ENCODE measurements around the gene PPP2R3B.

Gene PPP2R3B

DNA sequence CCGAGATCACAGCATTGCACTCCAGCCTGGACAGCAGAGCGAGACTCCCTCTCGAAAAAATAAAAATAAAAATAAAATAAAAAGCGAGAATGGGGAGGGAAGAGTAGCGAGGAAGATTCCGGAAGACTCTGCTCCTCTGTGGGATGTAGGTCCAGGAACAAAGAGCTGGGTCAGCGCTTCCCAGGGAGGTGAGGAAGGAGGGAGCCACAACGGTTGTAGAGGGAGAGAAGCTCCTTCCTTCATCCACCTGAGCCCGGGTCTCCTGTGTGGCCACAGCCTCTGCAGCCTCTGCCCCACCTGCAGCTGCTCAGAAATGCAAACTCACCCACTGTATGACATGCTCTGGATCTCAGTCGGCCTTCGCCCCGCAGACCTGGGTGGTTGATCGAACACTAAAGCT lies 3.8 kb upstream of the PPP2R3B start:
- TF ChIP-seq POLR2AphosphoS5 (IDR thresholded peaks at IDR 0.05; ENCODE audit: low read depth, low read length) (no peak), TAF1 (IDR thresholded peaks at IDR 0.05; ENCODE audit: borderline replicate concordance, insufficient read depth, low read length) (no peak), SIN3A (IDR thresholded peaks at IDR 0.05; ENCODE audit: borderline replicate concordance, insufficient read depth, low read length) (no peak), FOXP2 (optimal IDR thresholded peaks at IDR 0.05; ENCODE audit: borderline replicate concordance, extremely low read depth, extremely low read length, insufficient read depth) (no peak)
- TF ChIP-seq, protein P1, sequence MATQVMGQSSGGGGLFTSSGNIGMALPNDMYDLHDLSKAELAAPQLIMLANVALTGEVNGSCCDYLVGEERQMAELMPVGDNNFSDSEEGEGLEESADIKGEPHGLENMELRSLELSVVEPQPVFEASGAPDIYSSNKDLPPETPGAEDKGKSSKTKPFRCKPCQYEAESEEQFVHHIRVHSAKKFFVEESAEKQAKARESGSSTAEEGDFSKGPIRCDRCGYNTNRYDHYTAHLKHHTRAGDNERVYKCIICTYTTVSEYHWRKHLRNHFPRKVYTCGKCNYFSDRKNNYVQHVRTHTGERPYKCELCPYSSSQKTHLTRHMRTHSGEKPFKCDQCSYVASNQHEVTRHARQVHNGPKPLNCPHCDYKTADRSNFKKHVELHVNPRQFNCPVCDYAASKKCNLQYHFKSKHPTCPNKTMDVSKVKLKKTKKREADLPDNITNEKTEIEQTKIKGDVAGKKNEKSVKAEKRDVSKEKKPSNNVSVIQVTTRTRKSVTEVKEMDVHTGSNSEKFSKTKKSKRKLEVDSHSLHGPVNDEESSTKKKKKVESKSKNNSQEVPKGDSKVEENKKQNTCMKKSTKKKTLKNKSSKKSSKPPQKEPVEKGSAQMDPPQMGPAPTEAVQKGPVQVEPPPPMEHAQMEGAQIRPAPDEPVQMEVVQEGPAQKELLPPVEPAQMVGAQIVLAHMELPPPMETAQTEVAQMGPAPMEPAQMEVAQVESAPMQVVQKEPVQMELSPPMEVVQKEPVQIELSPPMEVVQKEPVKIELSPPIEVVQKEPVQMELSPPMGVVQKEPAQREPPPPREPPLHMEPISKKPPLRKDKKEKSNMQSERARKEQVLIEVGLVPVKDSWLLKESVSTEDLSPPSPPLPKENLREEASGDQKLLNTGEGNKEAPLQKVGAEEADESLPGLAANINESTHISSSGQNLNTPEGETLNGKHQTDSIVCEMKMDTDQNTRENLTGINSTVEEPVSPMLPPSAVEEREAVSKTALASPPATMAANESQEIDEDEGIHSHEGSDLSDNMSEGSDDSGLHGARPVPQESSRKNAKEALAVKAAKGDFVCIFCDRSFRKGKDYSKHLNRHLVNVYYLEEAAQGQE (IDR thresholded peaks at IDR 0.05; ENCODE audit: insufficient read depth in 1 of 2, low read depth in 2 of 2, low read length in 2 of 2), result no peak

DNA sequence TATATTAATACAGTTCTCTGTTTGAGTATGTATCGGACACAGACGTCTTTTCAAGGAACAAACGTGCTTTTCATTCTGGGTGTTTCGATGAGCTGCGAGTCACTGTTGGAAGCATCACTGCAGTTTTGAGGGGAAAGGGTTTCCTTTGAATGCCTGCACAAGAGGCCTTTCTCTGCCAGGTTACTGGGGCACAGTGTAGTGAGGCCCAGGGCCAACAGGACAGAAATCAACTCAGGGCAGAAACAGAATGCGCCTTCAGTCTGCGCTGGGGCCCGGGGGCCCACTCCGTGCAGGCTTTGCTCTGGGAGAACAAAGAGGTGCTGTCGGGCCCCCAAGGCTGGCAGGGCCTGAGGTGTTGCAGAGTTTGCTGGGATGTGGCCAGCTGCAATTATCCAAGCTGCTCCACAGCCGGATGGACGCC lies 2.3 kb upstream of the PPP2R3B start:
- TF ChIP-seq, protein P1 (IDR thresholded peaks at IDR 0.05; ENCODE audit: insufficient read depth in 1 of 2, low read depth in 2 of 2, low read length in 2 of 2), result no peak
- no peak for TF ChIP-seq TAF1 (IDR thresholded peaks at IDR 0.05; ENCODE audit: borderline replicate concordance, insufficient read depth, low read length)
- no peak for TF ChIP-seq POLR2AphosphoS5 (IDR thresholded peaks at IDR 0.05; ENCODE audit: low read depth, low read length)
- no peak for TF ChIP-seq FOXP2 (optimal IDR thresholded peaks at IDR 0.05; ENCODE audit: borderline replicate concordance, extremely low read depth, extremely low read length, insufficient read depth)
- TF ChIP-seq SIN3A (IDR thresholded peaks at IDR 0.05; ENCODE audit: borderline replicate concordance, insufficient read depth, low read length), result no peak

DNA sequence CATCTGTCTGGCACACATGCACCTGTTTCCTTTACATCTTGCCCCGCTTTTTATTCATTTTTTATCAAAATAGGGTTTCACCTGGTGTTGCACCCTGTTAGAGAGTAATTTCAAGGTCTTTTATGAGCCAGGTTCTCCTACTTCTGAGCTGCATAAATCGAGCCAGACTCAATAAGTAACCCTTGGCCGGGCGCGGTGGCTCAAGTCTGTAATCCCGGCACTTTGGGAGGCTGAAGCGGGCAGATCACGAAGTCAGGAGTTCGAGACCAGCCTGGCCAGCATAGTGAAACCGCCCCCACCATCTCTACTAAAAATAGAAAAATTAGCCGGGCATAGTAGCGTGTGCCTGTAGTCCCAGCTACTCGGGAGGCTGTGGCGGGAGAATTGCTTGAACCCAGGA lies 1.0 kb upstream of the PPP2R3B start:
- TF ChIP-seq TAF1 (IDR thresholded peaks at IDR 0.05; ENCODE audit: borderline replicate concordance, insufficient read depth, low read length) (no peak), POLR2AphosphoS5 (IDR thresholded peaks at IDR 0.05; ENCODE audit: low read depth, low read length) (no peak), FOXP2 (optimal IDR thresholded peaks at IDR 0.05; ENCODE audit: borderline replicate concordance, extremely low read depth, extremely low read length, insufficient read depth) (no peak), SIN3A (IDR thresholded peaks at IDR 0.05; ENCODE audit: borderline replicate concordance, insufficient read depth, low read length) (no peak)
- TF ChIP-seq, protein P1 (IDR thresholded peaks at IDR 0.05; ENCODE audit: insufficient read depth in 1 of 2, low read depth in 2 of 2, low read length in 2 of 2), result no peak

DNA sequence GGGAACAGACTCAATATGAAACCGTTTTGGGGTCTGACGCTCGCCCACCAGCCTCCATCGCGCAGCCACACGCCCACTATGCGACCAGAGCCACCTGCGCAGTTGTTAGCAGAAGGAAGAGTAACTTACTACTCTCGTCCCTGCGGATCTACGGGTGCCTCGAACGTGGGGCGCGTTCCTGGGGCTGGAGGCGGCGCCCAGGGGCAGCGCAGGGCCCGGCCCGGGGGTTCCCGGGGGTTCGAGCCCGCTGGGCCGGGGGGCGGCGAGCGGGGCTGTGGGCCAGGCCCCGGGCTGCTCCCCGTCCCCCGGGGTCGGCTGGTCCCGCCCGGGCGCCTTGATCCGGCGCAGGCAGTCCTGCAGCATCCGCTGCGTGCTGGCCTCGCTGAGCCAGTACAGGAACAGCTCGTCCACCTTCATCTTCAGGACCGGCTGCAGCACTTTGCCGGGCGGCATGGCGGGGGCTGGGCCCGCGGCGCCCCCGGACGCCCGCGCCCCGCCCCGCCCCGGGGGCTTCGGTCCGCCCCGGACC lies 404 bp downstream of the PPP2R3B start:
- TF ChIP-seq FOXP2 (optimal IDR thresholded peaks at IDR 0.05; ENCODE audit: borderline replicate concordance, extremely low read depth, extremely low read length, insufficient read depth) (no peak), TAF1 (IDR thresholded peaks at IDR 0.05; ENCODE audit: borderline replicate concordance, insufficient read depth, low read length) (no peak), SIN3A (IDR thresholded peaks at IDR 0.05; ENCODE audit: borderline replicate concordance, insufficient read depth, low read length) (no peak), POLR2AphosphoS5 (IDR thresholded peaks at IDR 0.05; ENCODE audit: low read depth, low read length) (no peak)
- TF ChIP-seq, protein P1 (IDR thresholded peaks at IDR 0.05; ENCODE audit: insufficient read depth in 1 of 2, low read depth in 2 of 2, low read length in 2 of 2), result no peak

DNA sequence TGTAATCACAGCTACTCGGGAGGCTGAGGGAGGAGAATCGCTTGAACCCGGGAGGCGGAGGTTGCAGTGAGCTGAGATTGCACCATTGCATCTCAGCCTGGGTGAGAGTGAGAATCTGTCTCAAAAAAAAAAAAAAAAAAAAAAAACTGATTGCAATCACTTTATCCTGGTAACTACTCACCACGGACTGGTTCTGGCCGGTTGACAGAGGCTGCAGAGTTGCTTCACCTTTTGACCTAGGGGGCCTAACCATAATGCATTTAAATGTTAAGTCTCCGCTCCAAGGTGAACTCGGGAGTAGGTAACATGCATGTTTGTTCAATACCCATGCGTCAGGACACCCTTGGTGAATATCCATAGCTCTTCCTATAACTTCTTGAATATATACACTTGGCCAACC lies 1.8 kb downstream of the PPP2R3B start:
- TF ChIP-seq TAF1 (IDR thresholded peaks at IDR 0.05; ENCODE audit: borderline replicate concordance, insufficient read depth, low read length), result no peak
- TF ChIP-seq, protein P1 (IDR thresholded peaks at IDR 0.05; ENCODE audit: insufficient read depth in 1 of 2, low read depth in 2 of 2, low read length in 2 of 2), result no peak
- no peak for TF ChIP-seq POLR2AphosphoS5 (IDR thresholded peaks at IDR 0.05; ENCODE audit: low read depth, low read length)
- TF ChIP-seq FOXP2 (optimal IDR thresholded peaks at IDR 0.05; ENCODE audit: borderline replicate concordance, extremely low read depth, extremely low read length, insufficient read depth), result no peak
- no peak for TF ChIP-seq SIN3A (IDR thresholded peaks at IDR 0.05; ENCODE audit: borderline replicate concordance, insufficient read depth, low read length)
